HG03460 (cell line): ENCODE data around the gene SH3GL2.
"Not testable (repeated sequence)": the region's sequence is repeated elsewhere in the genome, so short reads cannot be mapped to it uniquely, and the experiment has no call there.

ENCODE experiments used
- ATAC-seq: cut with Tn5 transposase; IDR thresholded peaks from one replicate; pipeline ENCODE4 v1.9.1; 2021; ENCODE audit not compliant: unreplicated experiment

The SH3GL2 gene

GRCh38 chr9:17742067-17742466, 163.2 kb downstream of the SH3GL2 start:
- ATAC-seq, result no peak

DNA sequence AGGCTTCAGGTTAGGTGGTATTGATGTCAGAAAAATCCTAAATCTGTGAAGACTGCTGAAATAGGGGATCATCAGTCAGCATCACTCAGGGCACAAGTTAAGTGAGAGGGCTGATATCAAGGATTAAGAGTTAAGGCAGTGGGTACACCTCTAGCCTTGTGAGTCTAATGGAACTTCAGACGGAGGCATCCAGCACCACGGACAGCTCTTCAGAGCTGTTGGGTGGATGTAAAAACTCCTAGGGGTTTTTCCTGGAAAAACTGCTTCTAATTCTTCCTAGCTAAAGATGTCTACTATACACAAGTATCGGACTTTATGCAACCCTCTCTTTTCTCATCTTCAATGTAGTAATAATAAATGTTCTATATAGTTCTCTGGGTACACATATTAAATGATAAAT, 165.9 kb downstream of the SH3GL2 start:
- no peak for ATAC-seq

DNA sequence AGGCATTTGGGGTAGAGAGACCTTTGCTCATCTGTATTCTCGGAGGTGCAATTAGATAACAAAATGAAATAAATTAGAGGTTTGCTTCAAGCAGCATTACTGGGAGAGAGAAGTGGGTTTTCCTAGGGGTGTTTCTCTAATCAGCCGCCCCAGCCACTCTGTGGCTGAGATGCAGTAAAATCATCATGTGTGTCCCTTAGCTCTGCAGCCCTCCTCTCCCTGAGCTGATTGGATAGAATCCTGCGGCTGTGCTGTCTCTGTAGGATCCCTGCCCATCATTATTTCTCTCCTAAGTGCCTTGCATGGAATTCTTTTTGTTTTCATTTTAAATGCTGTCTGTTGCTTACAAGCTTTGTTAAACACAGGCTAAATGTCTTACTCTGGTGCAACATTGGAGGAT, 171.4 kb downstream of the SH3GL2 start:
- ATAC-seq, result no peak

GRCh38 chr9:17751486-17751885, 172.6 kb downstream of the SH3GL2 start:
- ATAC-seq, result no peak

DNA sequence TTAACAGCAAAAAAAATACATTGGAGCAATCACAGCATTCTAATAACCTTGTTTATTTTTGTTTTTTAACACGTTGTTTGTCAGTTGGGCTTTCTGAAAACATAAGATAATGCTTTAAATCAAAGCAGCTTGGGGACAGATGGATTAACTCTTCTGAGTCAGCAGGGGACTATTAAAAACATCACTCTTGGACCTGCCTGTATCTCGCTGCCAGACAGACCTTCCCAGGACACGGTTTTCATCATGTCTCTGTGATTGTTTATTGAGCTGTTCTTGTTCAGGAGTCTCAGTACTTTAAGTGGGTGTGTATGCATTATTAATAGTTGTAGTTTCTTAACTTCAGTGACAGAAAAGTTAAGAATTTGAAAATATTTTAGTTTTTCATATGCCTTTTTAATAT, 173.2 kb downstream of the SH3GL2 start:
- ATAC-seq, result no peak

- ATAC-seq, result no peak
Observed at GRCh38 chr9:17757816-17758215, 178.9 kb downstream of the SH3GL2 start.

GRCh38 chr9:17760250-17760649, 181.4 kb downstream of the SH3GL2 start:
- ATAC-seq, result no peak

- no peak for ATAC-seq
Observed at GRCh38 chr9:17761984-17762676, 183.3 kb downstream of the SH3GL2 start.

DNA sequence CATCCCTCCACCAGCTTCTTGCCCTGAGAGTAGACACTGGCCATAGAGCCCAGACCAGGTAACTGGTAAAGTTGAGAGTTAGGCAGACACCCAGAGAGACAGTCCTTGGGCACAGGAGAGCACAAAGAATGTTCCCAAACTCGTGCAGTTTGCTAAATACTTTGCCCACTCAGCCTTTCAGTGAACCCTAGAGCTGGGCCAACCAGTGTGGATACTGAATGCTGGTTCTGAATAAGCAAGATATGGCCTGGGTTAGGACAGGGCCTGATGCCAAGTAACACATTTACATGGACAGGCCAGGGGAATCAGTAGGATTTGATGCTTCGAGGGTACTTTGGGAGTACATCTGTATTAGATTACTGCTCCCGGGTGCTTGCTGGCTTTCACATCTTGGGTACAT, 185.4 kb downstream of the SH3GL2 start:
- no peak for ATAC-seq

- not testable (repeated sequence) for ATAC-seq
Observed at GRCh38 chr9:17765131-17765530, 186.3 kb downstream of the SH3GL2 start.

DNA sequence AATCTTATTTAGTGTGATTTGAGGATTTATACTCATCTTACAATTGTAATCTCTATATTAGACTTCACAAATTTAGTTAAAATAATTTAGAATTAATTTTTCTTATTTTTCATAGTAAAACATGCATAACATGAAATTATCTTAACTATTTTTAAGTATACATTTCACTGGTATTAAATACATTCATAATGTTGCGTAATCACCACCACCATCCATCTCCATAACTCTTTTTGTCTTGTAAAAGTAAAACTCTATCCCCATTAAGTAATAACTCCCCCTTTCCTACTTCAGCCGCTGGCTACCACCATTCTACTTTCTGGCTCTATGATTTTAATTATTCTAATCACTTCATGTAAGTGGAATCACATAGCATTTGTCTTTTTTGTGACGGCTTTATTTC, 193.4 kb downstream of the SH3GL2 start:
- no peak for ATAC-seq

DNA sequence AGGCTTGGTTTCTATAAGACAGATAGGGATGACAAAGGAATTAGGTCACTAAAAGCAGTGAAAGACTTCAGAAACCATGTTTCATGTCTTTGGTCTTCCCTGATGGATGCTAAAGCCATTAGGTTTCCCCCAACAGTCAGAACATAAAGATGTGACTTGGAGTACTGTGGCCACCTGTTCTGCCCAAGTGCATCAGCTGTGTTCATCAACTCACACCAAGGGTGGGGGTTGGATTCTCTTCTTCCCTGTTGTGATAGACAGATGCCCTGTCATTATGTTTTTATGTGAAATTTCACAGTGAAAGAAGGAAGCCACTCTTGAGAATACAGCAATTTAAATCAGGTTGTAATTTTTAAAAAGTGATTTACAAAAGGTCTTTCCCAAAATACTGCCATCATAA, 196.8 kb downstream of the SH3GL2 start:
- ATAC-seq, result no peak

DNA sequence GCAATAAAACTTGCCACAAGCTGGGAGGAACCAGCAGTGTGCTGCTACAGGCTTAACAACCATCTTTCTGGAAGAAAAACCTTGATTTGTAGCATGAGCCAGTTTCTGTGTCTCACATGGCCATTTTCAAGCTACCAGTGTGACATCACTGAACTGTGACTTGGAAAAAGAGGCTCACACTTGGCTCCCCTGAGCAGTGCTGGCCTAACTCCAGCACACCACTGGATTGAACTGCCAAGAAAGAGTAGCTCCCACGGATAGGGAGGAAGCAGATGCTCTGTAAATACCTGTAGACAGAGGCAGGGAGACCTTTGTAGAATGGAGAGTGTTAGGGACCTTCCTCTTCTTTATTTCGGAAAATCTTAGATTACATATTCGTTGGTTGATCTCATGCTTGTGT, 197.9 kb downstream of the SH3GL2 start:
- ATAC-seq, result no peak

DNA sequence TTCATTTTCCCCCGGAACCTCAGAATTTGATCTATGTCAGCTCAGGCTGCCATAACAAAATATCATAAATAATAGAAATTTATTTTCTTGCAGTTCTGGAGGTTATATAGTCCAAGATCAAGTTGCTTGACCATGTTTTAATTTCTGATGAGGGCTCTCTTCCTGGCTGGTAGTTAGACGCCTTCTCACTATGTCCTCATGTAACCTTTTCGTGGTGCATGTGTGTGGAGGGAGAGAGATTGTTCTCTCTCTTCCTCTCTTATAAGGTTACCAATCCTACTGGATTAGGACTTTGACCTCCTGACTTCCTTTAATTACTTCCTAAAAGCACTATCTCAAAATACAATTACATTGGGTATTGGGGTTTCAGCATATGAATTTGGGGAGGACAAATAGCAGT, 198.6 kb downstream of the SH3GL2 start:
- no peak for ATAC-seq

DNA sequence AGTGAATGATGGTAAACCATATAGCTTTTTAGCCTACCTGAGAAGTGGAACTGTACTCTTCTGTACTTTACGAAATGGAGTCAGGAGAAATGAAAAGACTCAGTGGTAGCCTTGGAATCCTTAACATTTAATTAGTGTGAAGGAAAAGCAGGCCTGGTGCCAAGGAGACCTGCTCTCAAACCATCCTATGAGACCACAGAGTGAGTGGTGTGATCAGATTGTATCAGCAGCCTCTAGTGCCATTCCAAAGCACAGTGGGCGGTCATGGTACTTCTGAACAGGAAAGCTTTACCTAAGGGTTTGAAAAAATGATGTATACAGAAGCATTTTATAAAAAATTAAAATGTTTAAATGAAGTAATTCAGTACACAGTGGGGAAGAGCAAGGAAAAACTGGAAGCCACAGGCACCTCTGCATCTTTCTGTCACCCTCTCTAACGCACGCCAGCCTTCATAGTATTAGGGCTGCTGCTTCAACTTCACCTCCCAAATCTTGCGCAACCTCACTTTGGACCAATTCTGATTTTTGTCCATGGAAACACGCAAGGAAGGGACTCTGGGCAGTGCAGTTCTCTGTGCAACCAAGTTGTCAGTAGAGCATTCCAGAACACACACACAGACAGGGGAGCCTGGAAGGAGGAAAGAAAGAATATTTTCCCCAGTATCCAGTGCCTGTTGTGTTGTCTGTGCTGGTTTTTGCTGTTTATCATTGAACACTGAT, 203.7 kb downstream of the SH3GL2 start:
- no peak for ATAC-seq

- ATAC-seq, result no peak
Observed at GRCh38 chr9:17783227-17783626, 204.4 kb downstream of the SH3GL2 start.

DNA sequence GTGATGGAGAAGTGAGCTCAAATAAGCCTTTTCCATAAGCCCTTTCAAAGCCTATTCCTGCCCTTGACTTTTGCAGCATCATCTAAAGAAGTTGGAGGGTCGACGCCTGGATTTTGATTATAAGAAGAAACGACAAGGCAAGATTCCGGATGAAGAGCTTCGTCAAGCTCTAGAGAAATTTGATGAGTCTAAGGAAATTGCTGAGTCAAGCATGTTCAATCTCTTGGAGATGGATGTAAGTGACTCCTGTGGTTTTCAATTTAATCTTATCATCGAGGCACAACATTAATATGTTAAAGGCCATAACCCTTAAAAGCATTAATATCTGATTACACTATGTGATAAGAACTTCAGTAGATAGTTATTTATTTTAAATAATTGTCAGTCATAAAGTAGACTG, 210.4 kb downstream of the SH3GL2 start:
- no peak for ATAC-seq

DNA sequence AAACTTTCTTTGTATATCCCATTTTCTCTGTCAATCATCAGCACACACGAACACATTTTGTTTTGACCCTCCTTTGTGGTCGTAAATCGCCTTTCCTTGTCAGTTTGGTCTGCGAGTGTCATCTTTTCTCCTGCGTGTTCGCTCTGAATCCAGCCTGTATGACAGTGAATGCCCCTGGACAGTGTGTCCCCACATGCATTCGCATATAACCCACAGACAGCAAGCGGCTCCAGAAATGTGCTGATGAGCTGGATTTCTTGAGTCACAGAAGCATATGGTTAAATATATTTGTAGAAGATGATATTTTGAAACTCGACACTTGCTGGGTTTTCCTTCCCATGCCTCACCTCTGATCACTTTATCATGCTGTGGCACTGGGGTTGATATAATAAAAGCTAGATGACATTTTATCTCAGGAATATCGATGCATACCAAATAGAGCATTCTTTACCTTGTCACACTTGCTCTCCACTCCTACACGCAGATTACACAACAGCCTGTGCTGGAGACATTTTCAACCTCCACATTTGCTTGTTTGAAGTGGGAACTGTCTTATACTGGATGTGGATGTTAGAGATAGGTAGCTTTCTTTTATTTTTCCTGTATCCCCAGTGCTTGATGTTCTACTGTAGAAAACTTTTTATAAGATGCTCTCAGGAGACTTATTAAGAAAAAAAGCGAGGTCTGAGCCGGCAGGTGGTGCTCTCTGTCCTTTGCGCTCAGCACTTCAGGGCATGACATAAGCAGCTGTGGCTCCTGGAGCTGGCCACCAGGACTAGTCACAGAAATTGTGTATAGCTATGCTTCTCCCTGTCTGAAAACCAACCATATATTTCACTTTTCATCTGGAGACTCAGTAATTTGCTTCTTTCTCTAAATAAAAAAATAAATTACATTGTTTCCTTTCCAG, 215.1 kb downstream of the SH3GL2 start:
- ATAC-seq, result no peak

GRCh38 chr9:17795744-17796143, 216.9 kb downstream of the SH3GL2 start:
- no peak for ATAC-seq

DNA sequence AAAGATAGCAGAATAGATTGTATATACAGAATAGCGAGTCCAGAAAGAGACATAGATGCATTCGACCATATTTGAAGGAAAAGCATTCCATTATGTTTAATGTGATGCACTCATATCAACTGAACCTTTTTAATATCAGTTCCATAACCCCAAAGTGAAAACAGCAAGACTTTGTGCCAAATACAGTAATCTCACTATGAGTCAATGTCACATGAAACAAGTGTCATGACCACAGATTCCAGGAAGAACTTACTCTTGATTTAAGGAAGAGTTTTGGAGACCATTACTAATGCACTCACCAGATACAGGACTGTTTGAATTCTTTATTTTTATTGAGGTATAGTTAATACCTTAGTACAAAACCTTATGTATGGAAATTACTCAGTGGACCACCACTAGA, 220.5 kb downstream of the SH3GL2 start:
- ATAC-seq, result no peak

GRCh38 chr9:17800418-17800817, 221.6 kb downstream of the SH3GL2 start:
- no peak for ATAC-seq
